Measurements from ENCODE around the gene LRP1B. TPM values are rescaled to one million over a fixed set of nuclear protein-coding genes. Genes with fewer than 3 reads are reported as not detected.

The LRP1B gene
- total RNA-seq, 1 donor from 2014 or later: 0.27 TPM

DNA sequence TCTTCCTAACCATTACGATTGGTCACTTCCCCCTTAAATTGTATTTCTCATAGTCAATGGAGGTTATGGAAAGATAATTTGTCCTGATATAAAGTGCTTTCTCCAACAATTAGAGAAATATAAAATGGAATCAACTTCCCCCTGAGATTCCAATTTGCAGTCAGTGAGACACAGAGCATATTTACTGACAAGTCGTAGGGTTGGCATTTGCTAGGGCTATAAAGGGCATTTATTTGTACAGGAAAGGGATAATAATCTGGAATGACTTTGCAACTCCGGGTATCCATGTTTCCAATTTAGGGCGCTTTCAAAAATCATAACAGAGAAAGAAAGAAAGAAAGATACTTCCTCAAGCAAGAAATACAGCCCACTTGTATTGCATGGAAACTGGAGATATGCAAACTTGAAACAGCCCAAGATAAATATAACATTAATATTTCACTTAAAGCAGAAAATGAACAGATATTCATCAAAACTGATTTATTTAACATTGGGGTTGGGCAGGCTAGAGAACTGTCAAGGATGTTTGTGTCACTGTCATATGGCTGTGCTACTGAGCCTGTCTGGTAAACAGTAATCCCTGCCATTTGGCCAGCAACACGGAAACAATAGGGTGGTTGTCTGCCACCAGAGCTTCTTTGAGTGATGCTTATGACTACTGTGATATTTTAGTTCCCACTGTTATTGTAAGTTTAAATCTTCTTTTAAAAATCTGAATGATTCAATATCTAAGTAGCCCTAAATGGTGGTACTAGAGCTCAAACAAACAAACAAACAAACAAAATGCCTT is 621.8 kb downstream of the LRP1B start:
- intact Hi-C loops (cut with DNase I): no loop called here
- no peak for DNase-seq (ENCODE audit: low spot score)

- no peak for DNase-seq (ENCODE audit: low spot score)
- intact Hi-C loops (cut with DNase I): no loop called here
Observed at GRCh38 chr2:141508086-141508752, 622.6 kb downstream of the LRP1B start.

DNA sequence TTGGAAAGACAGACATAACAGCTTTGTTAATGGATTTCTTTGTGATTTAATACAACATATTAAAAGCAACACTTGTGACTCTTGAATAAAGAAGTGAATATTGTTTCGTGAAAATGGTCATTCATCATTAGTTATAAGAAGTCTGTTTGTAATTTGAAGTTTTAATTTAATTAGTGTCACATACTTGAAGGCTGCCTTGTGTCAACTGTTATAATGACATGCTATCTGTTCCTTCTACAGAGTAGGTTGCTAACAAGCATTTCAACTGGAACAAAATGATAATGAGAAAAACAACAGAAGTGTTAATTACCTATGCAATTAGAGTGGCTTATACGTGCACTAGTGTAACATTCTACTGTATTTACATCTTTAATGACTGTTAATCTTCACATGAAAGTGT is 624.7 kb downstream of the LRP1B start:
- intact Hi-C loops (cut with DNase I): no loop called here
- DNase-seq (ENCODE audit: low spot score): no peak

DNA sequence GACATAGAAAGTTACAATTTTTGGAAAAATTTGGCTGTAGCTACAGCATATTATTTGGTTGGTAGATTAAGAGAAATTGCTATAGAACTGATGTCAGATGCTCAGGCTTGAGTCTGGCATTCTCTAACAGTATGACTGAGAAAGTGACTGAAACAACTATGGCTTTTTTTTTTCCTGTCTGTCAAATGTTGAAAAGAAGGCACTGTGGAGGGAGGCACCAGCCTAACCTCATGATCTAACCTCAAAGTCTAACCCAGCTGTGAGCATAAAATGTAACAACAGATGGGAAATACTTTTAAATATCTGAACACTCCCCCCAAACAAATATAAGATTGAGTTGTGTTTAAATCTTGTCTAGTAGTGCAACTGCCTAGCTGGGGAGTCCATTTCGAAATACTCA is 629.1 kb downstream of the LRP1B start:
- DNase-seq (ENCODE audit: low spot score): no peak
- intact Hi-C loops (cut with DNase I): no loop called here

DNA sequence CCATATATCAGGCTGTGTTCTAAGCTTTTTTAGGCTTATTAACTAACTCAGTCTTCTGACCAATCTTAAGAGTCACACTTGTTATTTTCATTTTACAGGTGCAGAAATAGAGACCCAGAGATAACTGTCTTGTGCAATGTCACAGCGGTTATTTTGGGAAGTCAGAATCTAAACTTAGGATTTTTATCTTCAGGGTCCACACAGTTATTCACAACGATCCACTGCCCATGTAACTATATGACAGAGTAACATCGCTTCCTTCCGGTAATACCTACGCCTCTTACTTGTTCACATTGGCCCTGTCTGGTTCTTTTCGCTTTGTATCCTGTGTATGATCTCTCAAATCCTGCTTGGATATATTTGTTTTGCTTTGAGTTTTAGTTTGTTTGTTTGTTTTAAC is 631.7 kb downstream of the LRP1B start:
- intact Hi-C loops (cut with DNase I): no loop called here
- DNase-seq (ENCODE audit: low spot score): no peak

GRCh38 chr2:141498561-141498960 is 632.3 kb downstream of the LRP1B start:
- DNase-seq (ENCODE audit: low spot score): no peak
- intact Hi-C loops (cut with DNase I): no loop called here

GRCh38 chr2:141497272-141497671 is 633.5 kb downstream of the LRP1B start:
- DNase-seq (ENCODE audit: low spot score): no peak
- intact Hi-C loops (cut with DNase I): no loop called here

- DNase-seq (ENCODE audit: low spot score): no peak
- intact Hi-C loops (cut with DNase I): no loop called here
Observed at GRCh38 chr2:141496810-141497209, 634.0 kb downstream of the LRP1B start.

- no peak for DNase-seq (ENCODE audit: low spot score)
- intact Hi-C loops (cut with DNase I): no loop called here
Observed at GRCh38 chr2:141493936-141494335, 636.9 kb downstream of the LRP1B start.

- no peak for DNase-seq (ENCODE audit: low spot score)
- intact Hi-C loops (cut with DNase I): no loop called here
Observed at GRCh38 chr2:141492816-141493215, 638.0 kb downstream of the LRP1B start.

- intact Hi-C loops (cut with DNase I): no loop called here
- no peak for DNase-seq (ENCODE audit: low spot score)
Observed at GRCh38 chr2:141490886-141491285, 639.9 kb downstream of the LRP1B start.

- no peak for DNase-seq (ENCODE audit: low spot score)
- intact Hi-C loops (cut with DNase I): no loop called here
Observed at GRCh38 chr2:141482697-141483096, 648.1 kb downstream of the LRP1B start.

- DNase-seq (ENCODE audit: low spot score): no peak
- intact Hi-C loops (cut with DNase I): no loop called here
Observed at GRCh38 chr2:141475801-141476200, 655.0 kb downstream of the LRP1B start.

- DNase-seq (ENCODE audit: low spot score): no peak
- intact Hi-C loops (cut with DNase I): no loop called here
Observed at GRCh38 chr2:141468761-141469160, 662.1 kb downstream of the LRP1B start.

DNA sequence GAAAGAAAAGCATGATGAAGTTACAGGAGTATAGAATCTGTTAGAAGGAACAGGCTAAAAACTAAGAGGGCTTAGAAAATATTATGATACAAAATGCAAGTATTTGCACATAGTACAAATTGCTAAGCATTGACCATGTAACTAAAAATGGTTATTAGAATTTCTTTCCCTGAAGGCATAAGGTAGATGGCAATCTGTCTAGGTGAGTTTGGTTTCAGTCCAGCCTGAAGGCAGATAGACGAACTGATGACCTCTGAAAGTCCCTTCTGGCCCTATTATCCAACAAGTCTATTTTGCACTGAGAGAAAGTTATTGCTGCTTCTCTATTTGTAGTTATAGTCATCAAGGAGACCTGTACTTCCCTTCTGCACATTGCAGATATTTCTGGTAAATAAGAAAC is 663.5 kb downstream of the LRP1B start:
- intact Hi-C loops (cut with DNase I): no loop called here
- DNase-seq (ENCODE audit: low spot score): no peak

DNA sequence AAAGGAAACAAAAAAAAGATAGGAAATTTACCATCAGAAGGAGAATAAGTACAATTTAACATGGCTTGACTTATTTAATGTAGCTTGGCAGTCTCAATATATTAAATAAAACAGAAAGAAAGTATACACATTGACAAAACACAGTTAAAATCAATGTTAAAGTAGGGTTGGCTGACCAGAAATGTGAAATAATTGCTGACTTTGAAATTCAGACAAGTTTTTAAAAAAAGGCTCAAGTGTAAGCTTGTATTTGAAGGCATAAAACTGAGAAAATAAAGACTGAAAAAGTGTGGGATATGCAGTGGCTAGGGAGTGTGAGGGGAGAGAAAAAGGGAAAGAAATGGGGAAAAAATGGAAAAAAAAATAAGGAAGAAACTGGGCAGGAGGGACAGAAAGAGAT is 665.8 kb downstream of the LRP1B start:
- intact Hi-C loops (cut with DNase I): no loop called here
- DNase-seq (ENCODE audit: low spot score): no peak

DNA sequence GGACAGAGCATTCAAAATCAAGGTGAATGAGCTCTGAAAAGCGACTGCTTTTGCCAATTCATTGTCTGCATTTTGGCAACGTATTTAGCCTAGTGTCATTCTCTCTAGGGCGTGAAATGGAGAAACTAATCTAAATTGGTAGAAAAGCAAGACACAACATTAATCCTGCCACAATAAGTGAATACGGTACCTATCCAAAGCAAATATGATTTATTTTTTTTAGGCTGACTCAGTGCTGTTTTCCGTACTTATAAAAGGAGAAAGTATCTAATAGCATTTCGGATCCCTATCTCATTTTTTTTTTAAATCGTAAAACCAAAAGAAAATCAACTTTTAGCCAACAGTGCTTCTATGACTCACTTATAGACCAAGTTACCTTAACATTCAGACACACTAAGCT is 672.5 kb downstream of the LRP1B start:
- no peak for DNase-seq (ENCODE audit: low spot score)
- intact Hi-C loops (cut with DNase I): no loop called here

- no peak for DNase-seq (ENCODE audit: low spot score)
- intact Hi-C loops (cut with DNase I): no loop called here
Observed at GRCh38 chr2:141455877-141456276, 674.9 kb downstream of the LRP1B start.

DNA sequence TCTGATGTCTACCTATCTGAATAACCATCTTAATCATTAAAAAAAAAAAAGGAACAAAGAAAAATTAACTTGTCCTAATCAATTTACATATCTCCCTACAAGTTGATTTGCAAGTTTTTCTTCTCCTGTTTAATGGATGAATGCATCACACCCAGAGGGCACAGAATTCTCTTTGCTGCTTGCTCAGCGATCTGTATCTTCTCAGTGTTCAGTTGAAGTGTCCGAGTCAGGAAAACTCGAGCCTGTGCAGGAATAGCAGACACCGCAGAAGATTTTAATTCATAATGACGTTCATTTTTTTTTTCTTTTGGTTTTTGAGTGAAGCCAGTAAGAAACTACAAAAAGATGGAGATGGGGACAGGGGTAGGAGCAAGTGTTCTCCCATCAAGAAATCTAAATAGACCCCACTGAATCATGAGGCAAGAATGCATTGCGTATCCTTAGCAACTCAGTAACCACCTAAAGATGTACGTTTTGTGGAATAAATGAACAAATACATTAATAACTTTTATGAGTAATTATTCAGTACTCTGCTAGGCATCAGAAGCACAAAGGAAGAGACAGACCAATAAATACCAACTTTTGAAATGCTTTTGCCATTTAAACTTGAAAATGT is 675.5 kb downstream of the LRP1B start:
- intact Hi-C loops (cut with DNase I): no loop called here
- DNase-seq (ENCODE audit: low spot score): no peak

- DNase-seq (ENCODE audit: low spot score): no peak
Observed at GRCh38 chr2:141440072-141440635, 690.7 kb downstream of the LRP1B start.

DNA sequence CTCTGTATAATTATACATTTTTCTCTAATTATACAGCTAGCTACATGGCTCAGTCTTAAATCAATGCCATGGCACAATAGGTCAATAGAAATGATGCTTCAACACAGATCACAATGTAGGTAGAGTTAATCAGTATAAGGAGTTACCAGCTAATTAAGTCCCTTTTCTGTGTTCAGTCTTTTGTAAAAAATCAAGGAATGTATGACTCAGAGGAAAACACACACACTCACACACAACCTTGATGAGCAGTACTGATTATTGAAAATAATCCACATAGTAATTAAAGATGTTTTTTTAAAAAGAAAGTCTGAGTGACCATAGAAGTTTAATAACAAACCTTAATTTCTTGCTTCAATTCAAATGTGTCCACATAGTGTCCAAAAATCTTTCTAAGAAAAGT is 691.3 kb downstream of the LRP1B start:
- no peak for DNase-seq (ENCODE audit: low spot score)
- intact Hi-C loops (cut with DNase I): no loop called here

More at GRCh38 chr2:141440072-141440635, 690.7 kb downstream of the LRP1B start:
- intact Hi-C loops (cut with DNase I): no loop called here

Measured in cardiac septum (tissue), 1 donor.